Stimulated activated CD8-positive, alpha-beta memory T cell treated with anti-CD3 and anti-CD28 coated beads, Interleukin-12 subunit alpha, Interleukin-12 subunit beta, amount 100 ng/mL, for 1 hour (primary cell): ENCODE measurements around the gene PSD2.
A peak's percentile ranks its signal among the peaks of the same experiment; 100 is the strongest.

ENCODE experiments used
- DNase-seq: peaks from one replicate; pipeline ENCODE4 v3.0.0-alpha.2; 2020; ENCODE audit warnings: low read depth

Gene PSD2

GRCh38 chr5:139763280-139763929 lies 32.2 kb upstream of the PSD2 start:
- no peak for DNase-seq

GRCh38 chr5:139763930-139764791 lies 31.4 kb upstream of the PSD2 start:
- no peak for DNase-seq

DNA sequence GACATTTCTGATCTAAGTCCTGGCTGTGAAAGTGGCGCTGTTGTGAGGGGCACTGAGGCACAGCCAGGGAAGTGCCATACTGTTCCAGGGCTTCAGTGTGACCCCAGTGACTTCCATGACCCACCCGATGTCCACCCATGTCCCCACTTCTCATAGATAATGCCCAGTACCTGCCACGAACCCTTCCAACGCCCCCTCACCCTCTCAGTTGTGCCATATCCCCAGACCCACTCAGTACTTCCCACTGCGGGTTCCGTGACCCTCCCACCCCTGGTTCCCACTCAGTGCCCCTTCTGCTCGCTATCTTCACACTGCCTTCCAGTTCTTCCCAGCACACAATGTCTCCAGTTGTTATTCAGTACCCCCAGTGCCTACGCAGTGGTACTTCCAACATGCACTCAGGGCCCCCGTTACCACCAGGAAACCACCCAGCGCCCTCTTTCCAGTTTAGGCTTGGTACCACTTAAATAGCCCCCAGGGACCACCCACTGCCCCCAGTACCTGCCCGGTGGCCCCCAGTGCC lies 30.7 kb upstream of the PSD2 start:
- no peak for DNase-seq

GRCh38 chr5:139765409-139766217 lies 30.0 kb upstream of the PSD2 start:
- peak; percentile 71 for DNase-seq

DNA sequence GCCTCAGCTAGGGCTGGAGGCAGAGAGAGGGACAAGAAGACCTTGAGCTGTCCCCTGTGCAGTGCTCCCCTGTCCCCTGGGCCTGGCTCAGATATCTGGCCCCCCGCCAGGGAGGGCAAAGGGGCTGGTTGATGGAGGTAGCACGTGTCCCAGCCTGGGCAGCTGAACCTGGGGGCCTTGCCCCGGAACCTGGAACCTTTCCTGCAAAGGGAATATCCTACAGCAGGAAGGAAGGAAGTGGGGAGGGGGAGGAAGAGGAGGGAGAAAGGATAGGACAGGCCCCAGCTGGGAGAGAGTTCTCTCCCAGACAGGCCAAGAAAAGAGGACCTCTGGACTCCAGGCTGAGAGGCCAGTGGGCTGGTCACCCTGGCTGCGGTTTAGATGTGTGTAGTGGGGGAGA lies 27.6 kb upstream of the PSD2 start:
- no peak for DNase-seq

GRCh38 chr5:139768807-139769465 lies 26.7 kb upstream of the PSD2 start:
- DNase-seq, result no peak

- DNase-seq, result no peak
Measured at GRCh38 chr5:139769477-139769876, 26.1 kb upstream of the PSD2 start.

GRCh38 chr5:139770722-139771121 lies 24.9 kb upstream of the PSD2 start:
- no peak for DNase-seq

GRCh38 chr5:139772089-139772791 lies 23.4 kb upstream of the PSD2 start:
- DNase-seq, result no peak

DNA sequence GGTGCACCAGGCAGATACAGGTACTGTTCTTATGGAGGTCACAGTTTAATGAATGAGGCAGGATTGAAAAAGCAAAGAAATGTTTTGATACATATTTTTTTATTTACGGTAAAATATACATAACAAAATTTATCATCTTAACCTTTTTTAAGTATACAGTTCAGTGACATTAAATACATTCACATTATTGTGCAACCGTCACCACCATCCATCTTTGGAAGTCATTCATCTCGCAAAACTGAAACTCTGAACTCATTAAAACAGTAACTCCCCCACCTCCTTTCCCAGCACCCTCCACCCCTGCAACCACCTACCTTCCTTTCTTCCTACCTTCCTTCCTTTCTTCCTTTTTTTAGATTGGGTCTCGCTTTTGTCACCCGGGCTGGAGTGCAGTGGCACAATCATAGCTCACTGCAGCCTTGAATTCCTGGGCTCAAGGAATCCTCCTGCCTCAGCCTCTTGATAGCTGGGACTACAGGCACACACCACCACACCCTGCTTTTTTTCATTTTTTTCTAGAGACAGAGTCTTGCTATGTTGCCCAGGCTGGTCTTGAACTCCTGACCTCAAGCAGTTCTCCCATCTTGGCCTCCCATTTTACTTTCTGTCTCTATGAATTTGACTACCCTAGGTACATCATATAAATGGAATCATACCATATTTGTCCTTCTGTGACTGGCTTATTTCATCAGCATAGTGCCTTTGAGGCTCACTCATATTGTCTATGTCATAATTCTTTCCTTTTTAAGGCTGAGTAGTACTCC lies 22.5 kb upstream of the PSD2 start:
- no peak for DNase-seq

GRCh38 chr5:139774980-139775661 lies 20.5 kb upstream of the PSD2 start:
- peak; percentile 62 for DNase-seq

DNA sequence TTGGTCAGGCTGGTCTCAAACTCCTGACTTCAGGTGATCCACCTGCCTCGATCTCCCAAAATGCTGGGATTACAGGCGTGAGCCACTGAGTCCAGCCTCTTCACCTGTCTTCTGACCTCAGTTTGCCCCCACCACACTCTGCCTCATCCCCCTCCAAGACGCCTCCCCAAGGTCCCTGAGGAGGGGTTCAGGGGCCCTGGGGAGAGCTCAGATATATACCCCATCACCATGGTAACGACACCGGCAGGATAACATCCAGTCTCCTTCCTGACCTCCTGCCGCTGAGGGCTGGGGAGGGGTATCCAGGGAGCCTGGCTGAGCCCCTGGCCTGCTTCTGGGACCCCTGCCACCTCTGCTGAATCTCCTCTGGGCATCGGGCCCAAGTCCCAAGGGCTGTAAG lies 19.7 kb upstream of the PSD2 start:
- DNase-seq, result no peak

GRCh38 chr5:139776861-139777260 lies 18.7 kb upstream of the PSD2 start:
- no peak for DNase-seq

DNA sequence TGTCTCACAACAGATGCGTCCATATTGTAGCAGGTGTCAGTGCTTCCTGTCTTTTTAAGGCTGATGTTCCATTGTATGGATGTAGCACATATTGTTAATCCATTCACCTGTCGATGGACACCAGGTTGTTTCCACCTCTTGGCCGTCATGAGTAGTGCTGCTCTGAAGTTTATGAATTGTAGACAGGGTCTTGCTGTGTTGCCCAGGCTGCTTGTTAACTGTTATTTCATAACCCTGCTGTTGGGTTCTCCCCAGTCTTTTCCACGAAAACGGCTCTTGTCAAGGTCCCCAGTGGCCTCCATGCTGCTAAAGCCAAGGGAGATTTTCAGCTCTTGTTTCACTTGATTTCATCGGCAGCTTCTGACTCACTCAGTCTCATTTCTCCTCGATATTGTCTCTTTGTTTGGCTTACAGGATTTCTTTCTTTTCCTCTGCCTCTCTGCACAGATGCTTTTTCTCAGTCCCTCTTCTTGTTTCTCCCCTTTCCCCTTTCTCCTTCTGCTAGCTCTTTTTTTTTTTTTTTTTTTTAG lies 12.1 kb upstream of the PSD2 start:
- DNase-seq, result no peak

GRCh38 chr5:139784488-139784887 lies 11.1 kb upstream of the PSD2 start:
- DNase-seq, result no peak

GRCh38 chr5:139787257-139787567 lies 8.4 kb upstream of the PSD2 start:
- no peak for DNase-seq

DNA sequence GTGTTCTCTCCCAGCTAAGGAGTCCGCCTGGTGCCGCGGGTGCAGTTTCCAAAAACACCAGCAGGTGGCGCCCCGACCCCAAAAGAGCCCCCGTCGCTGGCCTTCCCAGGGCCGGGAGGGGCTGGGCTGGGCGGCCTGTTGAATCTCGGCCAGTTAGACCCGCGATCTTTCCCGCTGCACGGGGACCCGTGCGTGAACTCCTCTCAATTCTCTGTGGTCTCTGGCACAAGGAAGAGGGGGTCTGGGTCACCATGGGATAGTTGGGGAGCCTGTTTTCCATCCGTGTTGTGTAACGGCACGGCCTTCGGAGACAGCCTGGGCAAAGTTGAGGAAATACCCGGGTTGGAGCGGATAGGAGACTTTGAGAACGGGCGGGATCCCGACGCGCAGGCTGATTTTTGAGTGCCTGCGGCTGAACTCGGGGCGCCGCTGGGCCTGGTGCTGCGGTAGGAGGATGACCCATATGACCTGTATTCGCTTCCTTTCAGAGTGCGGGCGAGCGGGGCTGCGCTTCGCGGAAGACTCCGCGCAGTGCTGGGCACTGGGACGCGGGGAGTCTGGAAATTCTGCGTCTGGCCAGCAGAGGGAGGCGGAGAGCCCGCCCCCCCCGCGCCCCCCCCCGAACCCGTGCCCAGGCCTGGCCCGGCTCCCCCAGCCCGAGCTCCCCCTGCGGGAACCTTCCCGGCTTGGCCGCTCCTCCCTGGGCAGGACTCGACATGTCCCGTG lies 7.9 kb upstream of the PSD2 start:
- DNase-seq, result peak; percentile 76

DNA sequence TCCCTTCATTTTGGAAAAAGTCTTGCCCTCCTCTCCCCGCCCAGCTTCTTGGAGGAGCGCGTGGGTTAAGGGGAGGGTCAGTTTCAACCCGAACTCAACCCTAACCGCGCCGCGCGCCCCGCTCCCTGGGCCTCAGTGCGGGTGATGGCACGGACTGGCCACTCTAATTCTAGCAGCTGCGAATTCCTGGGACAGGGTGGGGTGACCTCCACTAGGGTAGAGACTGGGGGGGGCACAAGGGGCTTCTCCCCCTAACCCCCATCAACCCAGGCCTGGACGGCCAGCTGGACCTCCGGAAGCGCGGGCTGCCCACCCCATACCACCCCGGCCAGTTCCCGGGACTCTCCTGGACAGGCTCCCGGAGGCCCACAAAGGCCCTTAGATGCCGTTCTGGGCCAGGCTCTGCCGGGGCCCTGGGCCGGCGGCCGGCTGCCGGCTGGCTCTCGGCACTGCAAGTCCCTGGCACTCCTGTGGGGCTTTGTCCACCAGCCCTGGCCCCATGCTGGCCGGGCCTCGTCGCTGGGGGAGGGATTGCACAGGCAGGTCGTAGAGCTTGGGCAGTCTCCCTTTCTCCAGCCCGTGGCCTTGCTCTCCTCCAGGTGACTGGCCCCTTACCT lies 7.2 kb upstream of the PSD2 start:
- DNase-seq, result no peak
